ENCODE measurements around the gene SIRT5.
A peak's percentile ranks its signal among the peaks of the same experiment; 100 is the strongest.

The SIRT5 gene

GRCh38 chr6:13568970-13569369, 5.4 kb upstream of the SIRT5 start:
- H3K9me3 Mint-ChIP-seq = no peaks in the 10 kb centered on the region
- ATAC-seq (no peak), DNase-seq (no peak)
- H3K4me1 Mint-ChIP-seq = peaks cover 12% of the 10 kb centered on the region
- no peaks in the 10 kb centered on the region for H3K27me3 Mint-ChIP-seq
- no peak overlapping the region for H3K4me3 Mint-ChIP-seq
- no peak overlapping the region for H3K27ac Mint-ChIP-seq

GRCh38 chr6:13572240-13572639, 2.2 kb upstream of the SIRT5 start:
- Mint-ChIP-seq H3K27ac (no peak overlapping the region), H3K9me3 (no peaks in the 10 kb centered on the region), H3K4me1 (peaks cover 29% of the 10 kb centered on the region), H3K4me3 (peak overlapping the region in 1 of 2 donors; percentile 1), H3K27me3 (no peaks in the 10 kb centered on the region)
- ATAC-seq = no peak
- no peak for DNase-seq

- Mint-ChIP-seq H3K27ac (peak overlapping the region in 1 of 2 donors; percentile 91), H3K4me3 (peak overlapping the region; percentile 86 to 98), H3K9me3 (no peaks in the 10 kb centered on the region), H3K4me1 (peaks cover 29% of the 10 kb centered on the region), H3K27me3 (no peaks in the 10 kb centered on the region)
- no peak for ATAC-seq
- no peak for DNase-seq
Observed at GRCh38 chr6:13572951-13573654, 1.3 kb upstream of the SIRT5 start.

- Mint-ChIP-seq H3K27me3 (no peaks in the 10 kb centered on the region), H3K4me1 (peaks cover 29% of the 10 kb centered on the region), H3K9me3 (no peaks in the 10 kb centered on the region), H3K27ac (peak overlapping the region; percentile 78 to 91), H3K4me3 (peak overlapping the region; percentile 86 to 98)
- DNase-seq (peak in 1 of 2 donors; percentile 6), ATAC-seq (no peak)
Observed at GRCh38 chr6:13573669-13574110, 711 bp upstream of the SIRT5 start.

GRCh38 chr6:13574149-13574570, 241 bp upstream of the SIRT5 start:
- peak; percentile 94 to 96 for DNase-seq
- peak overlapping the region; percentile 94 to 99 for H3K27ac Mint-ChIP-seq
- H3K9me3 Mint-ChIP-seq = no peaks in the 10 kb centered on the region
- H3K27me3 Mint-ChIP-seq = no peaks in the 10 kb centered on the region
- H3K4me1 Mint-ChIP-seq = peaks cover 29% of the 10 kb centered on the region
- peak overlapping the region; percentile 86 to 98 for H3K4me3 Mint-ChIP-seq
- peak; percentile 84 for ATAC-seq

- DNase-seq (no peak), ATAC-seq (no peak)
- no peaks in the 10 kb centered on the region for H3K27me3 Mint-ChIP-seq
- no peaks in the 10 kb centered on the region for H3K9me3 Mint-ChIP-seq
- H3K4me1 Mint-ChIP-seq = peaks cover 29% of the 10 kb centered on the region
- peak overlapping the region; percentile 94 to 99 for H3K27ac Mint-ChIP-seq
- H3K4me3 Mint-ChIP-seq = peak overlapping the region; percentile 86 to 98
Observed at GRCh38 chr6:13575377-13575775, 975 bp downstream of the SIRT5 start.

GRCh38 chr6:13576017-13576416, 1.6 kb downstream of the SIRT5 start:
- no peak overlapping the region for H3K27ac Mint-ChIP-seq
- peaks cover 29% of the 10 kb centered on the region for H3K4me1 Mint-ChIP-seq
- H3K9me3 Mint-ChIP-seq = no peaks in the 10 kb centered on the region
- peak overlapping the region; percentile 43 to 75 for H3K4me3 Mint-ChIP-seq
- H3K27me3 Mint-ChIP-seq = no peaks in the 10 kb centered on the region
- ATAC-seq = no peak
- DNase-seq = no peak

GRCh38 chr6:13577926-13578325, 3.5 kb downstream of the SIRT5 start:
- H3K9me3 Mint-ChIP-seq = no peaks in the 10 kb centered on the region
- H3K27me3 Mint-ChIP-seq = no peaks in the 10 kb centered on the region
- H3K4me1 Mint-ChIP-seq = peaks cover 26% of the 10 kb centered on the region
- ATAC-seq (no peak), DNase-seq (no peak)
- H3K27ac Mint-ChIP-seq = no peak overlapping the region
- H3K4me3 Mint-ChIP-seq = no peak overlapping the region

GRCh38 chr6:13579911-13580310, 5.5 kb downstream of the SIRT5 start:
- H3K4me3 Mint-ChIP-seq = no peak overlapping the region
- H3K27ac Mint-ChIP-seq = no peak overlapping the region
- DNase-seq (no peak), ATAC-seq (no peak)
- no peaks in the 10 kb centered on the region for H3K9me3 Mint-ChIP-seq
- peaks cover 17% of the 10 kb centered on the region for H3K4me1 Mint-ChIP-seq
- H3K27me3 Mint-ChIP-seq = no peaks in the 10 kb centered on the region

- Mint-ChIP-seq H3K9me3 (no peaks in the 10 kb centered on the region), H3K27me3 (no peaks in the 10 kb centered on the region), H3K4me1 (peaks cover 3% of the 10 kb centered on the region), H3K27ac (no peak overlapping the region), H3K4me3 (no peak overlapping the region)
- DNase-seq (no peak), ATAC-seq (no peak)
Observed at GRCh38 chr6:13581700-13582229, 7.4 kb downstream of the SIRT5 start.

- no peak overlapping the region for H3K4me3 Mint-ChIP-seq
- H3K9me3 Mint-ChIP-seq = no peaks in the 10 kb centered on the region
- DNase-seq (no peak), ATAC-seq (no peak)
- no peaks in the 10 kb centered on the region for H3K27me3 Mint-ChIP-seq
- H3K27ac Mint-ChIP-seq = no peak overlapping the region
- H3K4me1 Mint-ChIP-seq = no peaks in the 10 kb centered on the region
Observed at GRCh38 chr6:13586603-13587542, 12.5 kb downstream of the SIRT5 start.

- no peak overlapping the region for H3K4me3 Mint-ChIP-seq
- H3K9me3 Mint-ChIP-seq = no peaks in the 10 kb centered on the region
- DNase-seq (no peak), ATAC-seq (no peak)
- H3K4me1 Mint-ChIP-seq = no peaks in the 10 kb centered on the region
- H3K27me3 Mint-ChIP-seq = no peaks in the 10 kb centered on the region
- H3K27ac Mint-ChIP-seq = no peak overlapping the region
Observed at GRCh38 chr6:13589801-13590200, 15.4 kb downstream of the SIRT5 start.

- Mint-ChIP-seq H3K4me3 (no peak overlapping the region), H3K27me3 (no peaks in the 10 kb centered on the region), H3K27ac (no peak overlapping the region), H3K9me3 (no peaks in the 10 kb centered on the region), H3K4me1 (no peaks in the 10 kb centered on the region)
- ATAC-seq (no peak), DNase-seq (no peak)
Observed at GRCh38 chr6:13590574-13591153, 16.3 kb downstream of the SIRT5 start.

GRCh38 chr6:13591205-13591921, 17.0 kb downstream of the SIRT5 start:
- no peaks in the 10 kb centered on the region for H3K9me3 Mint-ChIP-seq
- H3K4me1 Mint-ChIP-seq = no peaks in the 10 kb centered on the region
- H3K27me3 Mint-ChIP-seq = no peaks in the 10 kb centered on the region
- no peak overlapping the region for H3K4me3 Mint-ChIP-seq
- ATAC-seq (no peak), DNase-seq (no peak)
- H3K27ac Mint-ChIP-seq = peak overlapping the region in 1 of 2 donors; percentile 53

GRCh38 chr6:13593103-13593502, 18.7 kb downstream of the SIRT5 start:
- no peak overlapping the region for H3K27ac Mint-ChIP-seq

More at GRCh38 chr6:13593103-13593502, 18.7 kb downstream of the SIRT5 start:
- no peak for DNase-seq
- no peaks in the 10 kb centered on the region for H3K9me3 Mint-ChIP-seq
- no peaks in the 10 kb centered on the region for H3K27me3 Mint-ChIP-seq
- no peak for ATAC-seq
- no peaks in the 10 kb centered on the region for H3K4me1 Mint-ChIP-seq
- H3K4me3 Mint-ChIP-seq = no peak overlapping the region

Measured in stimulated activated naive CD8-positive, alpha-beta T cell treated with anti-CD3 and anti-CD28 coated beads, Interleukin-15, amount 100 ng/mL, for 72 hours (primary cell).